ENCODE data around the gene ATF1. TPM values are rescaled to one million over a fixed set of nuclear protein-coding genes. Genes with fewer than 3 reads are reported as not detected.

ATF1 gene
- total RNA-seq, 2 donors from 2014 or later: 7.5 to 9.6 TPM

DNA sequence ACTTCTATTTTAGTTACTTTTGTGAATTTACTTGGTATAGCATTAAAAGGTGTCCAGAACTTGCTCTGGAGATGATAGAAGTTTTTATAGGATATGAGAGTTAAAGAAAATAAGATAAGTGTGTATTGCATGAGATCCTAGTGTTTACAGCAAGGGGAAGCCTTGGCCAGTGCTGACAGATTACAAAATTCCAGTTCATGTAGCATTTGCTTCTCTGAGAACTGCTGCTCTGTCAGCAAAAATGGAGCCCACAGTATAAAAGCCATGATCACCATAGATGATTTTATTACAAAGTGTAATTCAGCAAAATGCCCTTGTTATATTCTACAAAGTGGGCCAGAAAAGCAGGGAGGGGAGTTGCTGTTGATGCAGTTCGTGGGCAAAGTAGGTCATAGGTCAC, 40.0 kb upstream of the ATF1 start:
- intact Hi-C loops (cut with DNase I): no loop called here
- Histone ChIP-seq H3K27me3 (no peaks in the 10 kb centered on the region), H3K4me3 (no peak overlapping the region), H3K4me1 (peaks cover 19% of the 10 kb centered on the region), H3K27ac (no peak overlapping the region), H3K36me3 (replicated peaks in 1 of 2; ENCODE audit: insufficient read depth in 1 of 2, low read depth in 2 of 2) (peaks cover 4 to 25% of the 10 kb centered on the region in 2 donors), H3K9me3 (no peaks in the 10 kb centered on the region)
- no peak for TF ChIP-seq POLR2A (IDR thresholded peaks at IDR 0.05)
- TF ChIP-seq, protein P1, sequence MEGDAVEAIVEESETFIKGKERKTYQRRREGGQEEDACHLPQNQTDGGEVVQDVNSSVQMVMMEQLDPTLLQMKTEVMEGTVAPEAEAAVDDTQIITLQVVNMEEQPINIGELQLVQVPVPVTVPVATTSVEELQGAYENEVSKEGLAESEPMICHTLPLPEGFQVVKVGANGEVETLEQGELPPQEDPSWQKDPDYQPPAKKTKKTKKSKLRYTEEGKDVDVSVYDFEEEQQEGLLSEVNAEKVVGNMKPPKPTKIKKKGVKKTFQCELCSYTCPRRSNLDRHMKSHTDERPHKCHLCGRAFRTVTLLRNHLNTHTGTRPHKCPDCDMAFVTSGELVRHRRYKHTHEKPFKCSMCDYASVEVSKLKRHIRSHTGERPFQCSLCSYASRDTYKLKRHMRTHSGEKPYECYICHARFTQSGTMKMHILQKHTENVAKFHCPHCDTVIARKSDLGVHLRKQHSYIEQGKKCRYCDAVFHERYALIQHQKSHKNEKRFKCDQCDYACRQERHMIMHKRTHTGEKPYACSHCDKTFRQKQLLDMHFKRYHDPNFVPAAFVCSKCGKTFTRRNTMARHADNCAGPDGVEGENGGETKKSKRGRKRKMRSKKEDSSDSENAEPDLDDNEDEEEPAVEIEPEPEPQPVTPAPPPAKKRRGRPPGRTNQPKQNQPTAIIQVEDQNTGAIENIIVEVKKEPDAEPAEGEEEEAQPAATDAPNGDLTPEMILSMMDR (IDR thresholded peaks at IDR 0.05): no peak
- WGBS, 2 donors: 45 to 79% methylated on average over 1 of the region's 1 CpG
- ATAC-seq (no peak), DNase-seq (no peak)

DNA sequence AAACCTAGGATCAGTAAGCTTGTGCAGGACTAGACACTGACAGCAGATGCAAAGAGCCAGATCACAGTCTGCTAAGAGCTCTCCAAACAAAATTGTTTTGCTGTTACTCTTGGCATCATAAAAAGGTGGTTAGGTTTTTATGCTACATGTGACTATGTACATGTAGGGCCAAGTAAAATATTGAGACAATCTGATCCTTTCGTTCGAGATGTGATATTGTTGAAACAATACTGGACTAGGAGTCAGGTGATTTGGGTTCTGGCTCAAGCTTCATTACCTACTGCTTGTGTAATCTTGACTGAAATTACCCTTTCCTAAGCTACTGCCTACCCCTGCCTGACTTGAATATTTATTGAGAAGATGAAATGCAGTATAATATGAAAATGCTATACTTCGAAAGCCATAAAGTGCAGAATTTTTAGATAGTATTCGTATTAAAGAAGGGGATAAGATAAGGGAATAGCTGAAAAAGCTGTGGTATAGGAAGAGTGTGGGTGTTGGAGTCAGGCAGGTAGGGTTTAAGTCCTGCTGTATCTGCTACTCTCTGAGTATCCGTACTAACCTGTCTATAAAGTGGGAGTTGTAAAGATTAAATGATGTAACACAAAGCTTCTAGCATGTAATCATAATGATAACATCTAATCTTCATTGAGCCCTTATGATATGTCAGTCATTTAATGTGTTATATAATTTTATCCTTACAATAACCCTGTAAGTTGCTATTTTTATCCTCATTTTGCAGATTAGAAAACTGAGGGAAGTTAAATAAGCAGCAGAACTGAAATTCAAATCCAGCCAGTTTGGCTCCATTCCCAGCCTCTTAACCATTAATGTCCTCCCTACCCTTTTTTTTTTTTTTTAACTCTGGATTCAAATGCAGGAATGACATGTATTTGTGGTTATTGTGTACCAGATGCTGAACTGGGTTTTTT, 38.6 kb upstream of the ATF1 start:
- no peak overlapping the region for H3K4me3 ChIP-seq
- DNase-seq (peak in 3 of 4 donors; percentile 12 to 40 (median 30)), ATAC-seq (peak; percentile 59)
- H3K36me3 ChIP-seq (replicated peaks in 1 of 2; ENCODE audit: insufficient read depth in 1 of 2, low read depth in 2 of 2): peaks cover 8 to 34% of the 10 kb centered on the region in 2 donors
- peak overlapping the region in 2 of 4 donors; percentile 7 to 12 for H3K27ac ChIP-seq
- no peaks in the 10 kb centered on the region for H3K27me3 ChIP-seq
- WGBS, 2 donors: 41 to 50% methylated on average over 5 of the region's 5 CpGs
- peaks cover 19% of the 10 kb centered on the region for H3K4me1 ChIP-seq
- intact Hi-C loops (cut with DNase I): no loop called here
- no peaks in the 10 kb centered on the region for H3K9me3 ChIP-seq
- TF ChIP-seq, protein P1 (IDR thresholded peaks at IDR 0.05): no peak
- no peak for TF ChIP-seq POLR2A (IDR thresholded peaks at IDR 0.05)

DNA sequence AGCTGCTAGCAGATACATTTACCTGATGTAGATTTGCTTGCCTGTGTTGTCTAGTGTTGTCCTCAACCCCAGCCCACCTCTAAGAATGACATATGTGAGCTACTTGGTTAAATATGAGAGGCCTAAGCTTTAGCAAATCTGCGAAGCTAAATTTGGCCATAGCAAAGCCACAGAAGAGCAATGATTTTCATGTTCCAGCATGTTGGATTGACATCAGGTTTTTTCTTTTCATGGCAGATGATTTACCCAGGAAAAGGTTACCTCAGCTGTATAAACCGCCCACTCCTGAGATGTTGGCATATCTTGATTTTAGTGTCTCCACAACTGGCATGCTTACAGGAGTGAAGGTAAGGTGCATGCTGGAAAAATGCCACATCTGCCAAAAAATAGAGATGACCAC, 36.4 kb upstream of the ATF1 start:
- H3K27me3 ChIP-seq: no peaks in the 10 kb centered on the region
- ATAC-seq (no peak), DNase-seq (no peak)
- no peaks in the 10 kb centered on the region for H3K9me3 ChIP-seq
- 92 to 98% methylated on average over 2 of the region's 2 CpGs for WGBS, 2 donors
- no peak for TF ChIP-seq POLR2A (IDR thresholded peaks at IDR 0.05)
- TF ChIP-seq, protein P1 (IDR thresholded peaks at IDR 0.05): no peak
- H3K36me3 ChIP-seq (replicated peaks in 1 of 2; ENCODE audit: insufficient read depth in 1 of 2, low read depth in 2 of 2): peaks cover 8 to 32% of the 10 kb centered on the region in 2 donors
- no peak overlapping the region for H3K4me3 ChIP-seq
- intact Hi-C loops (cut with DNase I): no loop called here
- H3K4me1 ChIP-seq: peaks cover 19% of the 10 kb centered on the region
- H3K27ac ChIP-seq: no peak overlapping the region

DNA sequence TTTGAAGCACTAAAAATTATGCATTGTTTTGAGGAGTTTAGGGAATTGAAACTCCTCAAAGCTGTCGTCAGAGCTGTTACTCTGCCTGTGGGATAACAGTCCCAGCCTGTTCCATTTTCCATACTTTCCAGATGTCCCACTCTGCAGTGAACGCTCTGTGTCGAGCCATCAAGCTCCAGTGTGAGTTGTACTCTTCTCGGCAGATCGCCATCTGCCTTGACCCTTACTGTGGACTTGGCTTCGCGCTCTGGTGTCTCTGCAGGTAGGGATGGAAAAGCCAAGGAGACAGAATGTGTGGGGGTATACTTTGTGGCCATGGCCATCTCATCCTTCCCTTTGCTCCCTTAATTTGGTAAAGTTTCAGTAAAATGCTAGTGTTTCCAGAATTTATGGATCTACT, 35.5 kb upstream of the ATF1 start:
- Histone ChIP-seq H3K36me3 (replicated peaks in 1 of 2; ENCODE audit: insufficient read depth in 1 of 2, low read depth in 2 of 2) (peaks cover 8 to 29% of the 10 kb centered on the region in 2 donors), H3K27ac (no peak overlapping the region), H3K4me3 (no peak overlapping the region), H3K9me3 (no peaks in the 10 kb centered on the region), H3K4me1 (peaks cover 19% of the 10 kb centered on the region), H3K27me3 (no peaks in the 10 kb centered on the region)
- WGBS, 2 donors: 87 to 96% methylated on average over 7 of the region's 7 CpGs
- DNase-seq: no peak
- intact Hi-C loops (cut with DNase I): no loop called here
- no peak for ATAC-seq
- TF ChIP-seq POLR2A (IDR thresholded peaks at IDR 0.05): no peak
- TF ChIP-seq, protein P1 (IDR thresholded peaks at IDR 0.05): no peak
